Keratinocyte (primary cell): Measurements from ENCODE around the gene WDR17. TPM values are rescaled to one million over a fixed set of nuclear protein-coding genes. Genes with fewer than 3 reads are reported as not detected.

Source experiments
- DNase-seq: peaks from one replicate; pipeline ENCODE4 v3.0.0-alpha.2; 2011; ENCODE audit warnings: low read depth, missing footprints, low spot score
- FAIRE-seq: peaks from 2 replicates; lab custom pipeline; 2011; peaks lifted over from hg19 to GRCh38; lab: Jason Lieb, UNC
- H2AFZ ChIP-seq: 2 replicates; pipeline ENCODE4 v1.6.0; 2012; ENCODE audit warnings: low read length, control low read depth, inconsistent platforms; ENCODE audit not compliant: control insufficient read depth
- H3K27ac ChIP-seq: 2 replicates; pipeline ENCODE4 v1.5.1; 2011; ENCODE audit warnings: low read length; ENCODE audit not compliant: control insufficient read depth, insufficient read depth
- H3K27me3 ChIP-seq: 3 replicates; pipeline ENCODE4 v1.6.0; 2011; ENCODE audit warnings: low read length; ENCODE audit not compliant: control insufficient read depth, insufficient read depth; ENCODE audit errors: extremely low read depth
- H3K36me3 ChIP-seq, 2 experiments: 2 replicates in 1 of 2; 3 replicates in 1 of 2; pipeline ENCODE4 v1.5.1; 2011; ENCODE audit warnings: low read length in 2 of 2, mild to moderate bottlenecking in 1 of 2; ENCODE audit not compliant: control insufficient read depth in 2 of 2, insufficient read depth in 2 of 2; ENCODE audit errors: extremely low read depth in 1 of 2
- H3K4me1 ChIP-seq: 3 replicates; pipeline ENCODE4 v1.5.1; 2011; ENCODE audit warnings: low read length; ENCODE audit not compliant: control insufficient read depth, insufficient read depth; ENCODE audit errors: extremely low read depth
- H3K4me2 ChIP-seq: 3 replicates; pipeline ENCODE4 v1.6.0; 2011; ENCODE audit warnings: low read depth, low read length; ENCODE audit not compliant: control insufficient read depth, insufficient read depth; ENCODE audit errors: extremely low read depth
- H3K4me3 ChIP-seq, 3 experiments: fragments of 200-600 bp in 1 of 3; sonication (generic) in 1 of 3; 2 replicates in 2 of 3; 3 replicates in 1 of 3; pipeline ENCODE4 v1.5.1; 2011 to 2016; ENCODE audit warnings: low read length in 3 of 3, mild to moderate bottlenecking in 3 of 3, control low read depth in 2 of 3, inconsistent platforms in 1 of 3, low read depth in 1 of 3, mixed read lengths in 1 of 3, mixed run types in 1 of 3, moderate library complexity in 1 of 3; ENCODE audit not compliant: control insufficient read depth in 2 of 3, insufficient read depth in 2 of 3; ENCODE audit errors: extremely low read depth in 1 of 3
- H3K79me2 ChIP-seq: 2 replicates; pipeline ENCODE4 v1.6.0; 2012; ENCODE audit warnings: low read length; ENCODE audit not compliant: control insufficient read depth, insufficient read depth
- H3K9ac ChIP-seq: 3 replicates; pipeline ENCODE4 v1.6.0; 2011; ENCODE audit warnings: low read length; ENCODE audit not compliant: control insufficient read depth, insufficient read depth; ENCODE audit errors: extremely low read depth
- H3K9me1 ChIP-seq: 3 replicates; pipeline ENCODE4 v1.6.0; 2011; ENCODE audit warnings: low read length; ENCODE audit not compliant: control insufficient read depth, insufficient read depth; ENCODE audit errors: extremely low read depth
- H3K9me3 ChIP-seq: 2 replicates; pipeline ENCODE4 v1.5.1; 2012; ENCODE audit warnings: low read depth, low read length; ENCODE audit not compliant: control insufficient read depth
- H4K20me1 ChIP-seq: 3 replicates; pipeline ENCODE4 v1.6.0; 2011; ENCODE audit warnings: low read length; ENCODE audit not compliant: control insufficient read depth, insufficient read depth; ENCODE audit errors: extremely low read depth
- EZH2 ChIP-seq: IDR thresholded peaks from one replicate; pipeline ENCODE4 v1.6.1; 2012; ENCODE audit warnings: inconsistent platforms, mild to moderate bottlenecking, low read length, moderate library complexity
- dilution Hi-C: fragments of 300-500 bp; cut with MboI; formaldehyde crosslinking; loops from one replicate; pipeline ENCODE4 v1.7.0; 2020; ENCODE audit warnings: low sequenced_read_pairs; ENCODE audit not compliant: extremely low pct_ligation_motif_present
- polyA plus RNA-seq, 5 experiments: library from polyadenylated mRNA; depleted of rRNA in 3 of 5; stranded (reverse) in 3 of 5; stranded (forward) in 1 of 5; unstranded in 1 of 5; fragments of >200 nt; gene quantifications; 1 replicate in 1 of 5; 2 replicates in 3 of 5; 3 replicates in 1 of 5; pipeline versions ENCODE4 v1.2.1 to v1.2.3, GENCODE V29; 2011 to 2012; ENCODE audit warnings: missing spikeins in 2 of 5, low read depth in 1 of 5, low replicate concordance in 1 of 5
- TF ChIP-seq, protein P1 (sequence below), 3 experiments: IDR thresholded peaks in 1 of 3; conservative IDR thresholded peaks in 1 of 3; optimal IDR thresholded peaks in 1 of 3; 2 replicates in 2 of 3; 3 replicates in 1 of 3; pipeline versions ENCODE3 to v1.5.1; 2011; ENCODE audit warnings: low read length in 3 of 3, mild to moderate bottlenecking in 3 of 3, moderate library complexity in 2 of 3, control low read depth in 1 of 3, inconsistent platforms in 1 of 3; ENCODE audit not compliant: insufficient read depth in 2 of 3; ENCODE audit errors: extremely low read depth in 1 of 3

The WDR17 gene
- polyA plus RNA-seq, 1 donor (not counting 4 experiments of a cell fraction or from before 2014, with no cell fraction given), result 1.1 TPM

DNA sequence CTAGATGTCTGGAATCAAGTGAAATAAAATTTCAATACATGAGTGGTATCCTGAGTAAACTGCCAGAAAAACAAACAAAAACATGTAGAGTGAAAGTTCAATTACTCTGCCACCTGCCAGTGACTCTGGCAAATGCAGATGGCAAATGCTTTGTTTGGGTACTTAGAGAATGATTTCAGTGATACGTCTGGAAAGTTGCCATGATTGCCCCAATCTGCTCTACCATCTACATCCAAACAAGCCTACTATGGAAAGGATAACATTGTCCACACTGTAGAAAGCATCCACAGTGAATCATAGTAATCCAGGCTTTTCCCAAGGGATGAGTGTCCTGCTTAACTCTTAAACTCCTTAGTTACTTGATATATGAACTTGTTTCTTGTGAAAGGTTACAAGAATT lies 126.3 kb downstream of the WDR17 start:
- H3K36me3 ChIP-seq, result no peaks in the 10 kb centered on the region
- no peaks in the 10 kb centered on the region for H3K9me3 ChIP-seq
- no peaks in the 10 kb centered on the region for H3K9me1 ChIP-seq
- no peak overlapping the region for H3K4me2 ChIP-seq
- H3K9ac ChIP-seq, result no peak overlapping the region
- TF ChIP-seq EZH2, result no peak
- TF ChIP-seq, protein P1, sequence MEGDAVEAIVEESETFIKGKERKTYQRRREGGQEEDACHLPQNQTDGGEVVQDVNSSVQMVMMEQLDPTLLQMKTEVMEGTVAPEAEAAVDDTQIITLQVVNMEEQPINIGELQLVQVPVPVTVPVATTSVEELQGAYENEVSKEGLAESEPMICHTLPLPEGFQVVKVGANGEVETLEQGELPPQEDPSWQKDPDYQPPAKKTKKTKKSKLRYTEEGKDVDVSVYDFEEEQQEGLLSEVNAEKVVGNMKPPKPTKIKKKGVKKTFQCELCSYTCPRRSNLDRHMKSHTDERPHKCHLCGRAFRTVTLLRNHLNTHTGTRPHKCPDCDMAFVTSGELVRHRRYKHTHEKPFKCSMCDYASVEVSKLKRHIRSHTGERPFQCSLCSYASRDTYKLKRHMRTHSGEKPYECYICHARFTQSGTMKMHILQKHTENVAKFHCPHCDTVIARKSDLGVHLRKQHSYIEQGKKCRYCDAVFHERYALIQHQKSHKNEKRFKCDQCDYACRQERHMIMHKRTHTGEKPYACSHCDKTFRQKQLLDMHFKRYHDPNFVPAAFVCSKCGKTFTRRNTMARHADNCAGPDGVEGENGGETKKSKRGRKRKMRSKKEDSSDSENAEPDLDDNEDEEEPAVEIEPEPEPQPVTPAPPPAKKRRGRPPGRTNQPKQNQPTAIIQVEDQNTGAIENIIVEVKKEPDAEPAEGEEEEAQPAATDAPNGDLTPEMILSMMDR (optimal IDR thresholded peaks at IDR 0.05 in 1 of 3, IDR thresholded peaks at IDR 0.05 in 1 of 3, conservative IDR thresholded peaks at IDR 0.05 in 1 of 3; ENCODE audit: extremely low read depth in 1 of 3, insufficient read depth in 2 of 3, low read length in 3 of 3), result peak in 1 of 3 experiments; percentile 4
- no peak overlapping the region for H3K4me3 ChIP-seq
- no peaks in the 10 kb centered on the region for H4K20me1 ChIP-seq
- H3K4me1 ChIP-seq, result peaks cover 35% of the 10 kb centered on the region
- no peaks in the 10 kb centered on the region for H3K27me3 ChIP-seq
- H3K27ac ChIP-seq, result no peak overlapping the region
- dilution Hi-C loops, result no loop called here
- no peaks in the 10 kb centered on the region for H3K79me2 ChIP-seq
- FAIRE-seq (no peak), DNase-seq (no peak)
- peak overlapping the region; percentile 0 for H2AFZ ChIP-seq

DNA sequence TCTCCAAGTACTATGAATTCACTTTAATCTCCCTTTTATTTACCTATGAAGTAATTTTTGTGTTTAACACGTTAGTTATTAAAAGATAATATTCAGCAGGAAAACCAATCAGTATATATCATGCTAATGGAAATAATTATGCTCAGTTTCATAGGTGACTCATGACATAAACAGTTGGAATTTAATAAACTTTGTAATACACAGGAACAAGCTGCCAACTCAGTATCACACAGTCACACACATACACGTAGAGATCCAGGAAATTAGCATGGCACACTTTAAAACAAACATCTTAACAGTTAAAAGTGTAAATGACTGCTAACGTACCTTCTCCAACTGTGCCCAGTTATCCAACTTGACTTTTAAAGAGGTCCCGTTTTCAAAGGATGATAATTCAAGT lies 127.5 kb downstream of the WDR17 start:
- Histone ChIP-seq H3K36me3 (no peaks in the 10 kb centered on the region), H2AFZ (peak overlapping the region; percentile 64), H3K4me3 (peak overlapping the region in 2 of 3 experiments; percentile 45), H3K4me1 (peaks cover 31% of the 10 kb centered on the region), H3K9me3 (no peaks in the 10 kb centered on the region), H3K27me3 (no peaks in the 10 kb centered on the region), H3K79me2 (no peaks in the 10 kb centered on the region), H4K20me1 (no peaks in the 10 kb centered on the region), H3K9me1 (no peaks in the 10 kb centered on the region), H3K27ac (peak overlapping the region; percentile 99), H3K4me2 (peak overlapping the region; percentile 81), H3K9ac (peak overlapping the region; percentile 77)
- dilution Hi-C loops, result no loop called here
- TF ChIP-seq, protein P1 (optimal IDR thresholded peaks at IDR 0.05 in 1 of 3, IDR thresholded peaks at IDR 0.05 in 1 of 3, conservative IDR thresholded peaks at IDR 0.05 in 1 of 3; ENCODE audit: extremely low read depth in 1 of 3, insufficient read depth in 2 of 3, low read length in 3 of 3), result no peak
- no peak for TF ChIP-seq EZH2
- FAIRE-seq, result peak; percentile 52
- no peak for DNase-seq
